Right atrium auricular region (tissue), 2 donors: ENCODE measurements around the gene SH3BP4. TPM values are rescaled to one million over a fixed set of nuclear protein-coding genes. Genes with fewer than 3 reads are reported as not detected.

Experiments
- DNase-seq: peaks from one replicate; pipeline ENCODE4 v3.0.0-alpha.2; 2019; ENCODE audit warnings: low spot score
- H3K27ac ChIP-seq, 2 donors: fragments of 200-600 bp; sonication (generic); 1 replicate in 1 of 2; 2 replicates in 1 of 2; pipeline ENCODE4 v1.5.1; 2016 to 2019
- H3K27me3 ChIP-seq, 2 donors: fragments of 200-600 bp; sonication (generic); one replicate each; pipeline versions ENCODE4 v1.5.1 to v1.6.0; 2017 to 2019
- H3K36me3 ChIP-seq: fragments of 200-600 bp; sonication (generic); one replicate; pipeline ENCODE4 v1.5.1; 2016
- H3K4me1 ChIP-seq, 2 donors: fragments of 200-600 bp; sonication (generic); one replicate each; pipeline versions ENCODE4 v1.5.1 to v1.6.0; 2017 to 2019
- H3K4me3 ChIP-seq, 2 donors: fragments of 200-600 bp; sonication (generic); 1 replicate in 1 of 2; 2 replicates in 1 of 2; pipeline ENCODE4 v1.5.1; 2017 to 2019; ENCODE audit warnings: mild to moderate bottlenecking in 1 of 2, moderate library complexity in 1 of 2
- H3K9me3 ChIP-seq, 2 donors: fragments of 200-600 bp; sonication (generic); one replicate each; pipeline ENCODE4 v1.5.1; 2019
- CTCF ChIP-seq, 2 donors: fragments of 200-600 bp; sonication (generic); IDR thresholded peaks; one replicate each; pipeline ENCODE4 v1.5.1; 2019; ENCODE audit warnings: antibody characterized with exemption in 2 of 2
- total RNA-seq, 2 donors: library from RNA; depleted of rRNA; stranded (reverse); fragments of >200 nt; gene quantifications; one replicate each; pipeline ENCODE4 v1.1.0, GENCODE V29; 2016

SH3BP4 gene
- 10 to 100 TPM; 27.2 to 34.5 TPM for total RNA-seq

- peaks cover 0 to 38% of the 10 kb centered on the region in 2 donors for H3K4me1 ChIP-seq
- peak; percentile 73 for DNase-seq
- TF ChIP-seq CTCF (IDR thresholded peaks at IDR 0.05) = no peak
These were observed at the start of gene SH3BP4 for GRCh38 chr2:234951664-234952269. TSS of gene SH3BP4 (plus strand) at chr2:234952017. CDS start at chr2:235035003, 82,986 bp downstream.

GRCh38 chr2:234904785-234905184, 47.0 kb upstream of the SH3BP4 start:
- Histone ChIP-seq H3K9me3 (no peaks in the 10 kb centered on the region), H3K4me3 (no peak overlapping the region), H3K4me1 (no peaks in the 10 kb centered on the region), H3K36me3 (no peaks in the 10 kb centered on the region), H3K27ac (no peak overlapping the region), H3K27me3 (no peaks in the 10 kb centered on the region)
- DNase-seq = no peak
- no peak for TF ChIP-seq CTCF (IDR thresholded peaks at IDR 0.05)

More at GRCh38 chr2:234951664-234952269, at the start of gene SH3BP4:
- Histone ChIP-seq H3K36me3 (no peaks in the 10 kb centered on the region), H3K27ac (peak within 1 kb of the TSS; percentile 84 to 87), H3K9me3 (no peaks in the 10 kb centered on the region), H3K27me3 (no peaks in the 10 kb centered on the region), H3K4me3 (peak within 1 kb of the TSS; percentile 89 to 93)

GRCh38 chr2:234905547-234906265, 46.1 kb upstream of the SH3BP4 start:
- Histone ChIP-seq H3K36me3 (no peaks in the 10 kb centered on the region), H3K4me3 (no peak overlapping the region), H3K4me1 (no peaks in the 10 kb centered on the region), H3K27me3 (no peaks in the 10 kb centered on the region), H3K9me3 (no peaks in the 10 kb centered on the region), H3K27ac (no peak overlapping the region)
- no peak for TF ChIP-seq CTCF (IDR thresholded peaks at IDR 0.05)
- DNase-seq = no peak

- no peak for TF ChIP-seq CTCF (IDR thresholded peaks at IDR 0.05)
- no peaks in the 10 kb centered on the region for H3K9me3 ChIP-seq
- H3K4me1 ChIP-seq = no peaks in the 10 kb centered on the region
- H3K27me3 ChIP-seq = no peaks in the 10 kb centered on the region
- no peak overlapping the region for H3K27ac ChIP-seq
- no peak overlapping the region for H3K4me3 ChIP-seq
- no peaks in the 10 kb centered on the region for H3K36me3 ChIP-seq
- DNase-seq = no peak
These were observed 41.6 kb upstream of the SH3BP4 start for GRCh38 chr2:234910186-234910679.

- Histone ChIP-seq H3K4me1 (no peaks in the 10 kb centered on the region), H3K4me3 (no peak overlapping the region), H3K9me3 (no peaks in the 10 kb centered on the region), H3K36me3 (no peaks in the 10 kb centered on the region), H3K27me3 (no peaks in the 10 kb centered on the region), H3K27ac (no peak overlapping the region)
- DNase-seq = no peak
- no peak for TF ChIP-seq CTCF (IDR thresholded peaks at IDR 0.05)
These were observed 40.5 kb upstream of the SH3BP4 start for GRCh38 chr2:234911271-234911670.
